ENCODE measurements around the gene MRTFB.

DNA sequence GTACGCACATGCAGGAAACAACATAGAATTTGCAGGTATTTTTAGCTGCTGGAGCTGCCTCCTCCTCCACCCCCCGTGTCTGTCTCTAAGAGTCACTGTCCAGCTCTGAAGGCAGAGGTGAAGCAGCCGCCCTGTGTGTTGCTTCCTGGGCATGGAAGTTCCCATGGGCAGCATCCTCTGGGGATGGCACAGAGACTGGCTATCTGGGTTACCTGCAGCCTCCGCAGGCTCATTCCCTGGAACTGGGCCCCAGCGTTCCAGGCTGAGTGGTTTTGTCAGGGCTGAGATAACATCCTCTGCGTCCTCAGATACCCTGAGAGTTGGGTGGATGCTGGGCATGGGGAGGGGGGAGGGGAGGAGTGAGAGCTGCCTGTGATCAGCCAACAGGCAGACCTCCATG, 41.5 kb upstream of the MRTFB start:
- TF ChIP-seq POLR2A (IDR thresholded peaks at IDR 0.05) (no peak), CTCF (IDR thresholded peaks at IDR 0.05) (no peak)
